OCI-LY7 (cell line): ENCODE measurements around the gene DGKQ. TPM values are rescaled to one million over a fixed set of nuclear protein-coding genes. Genes with fewer than 3 reads are reported as not detected.

Experiments used
- BruUV-seq: library from RNA; stranded (reverse); fragments of 400-500 nt; replicated peaks from 2 replicates; lab custom pipeline; 2021; lab: Mats Ljungman, UMichigan
- CTCF ChIA-PET: fragments of 300-600 bp; sonication (Branson Sonifier 250); formaldehyde crosslinking; loops from one replicate; lab custom pipeline; 2022; ENCODE audit warnings: antibody characterized with exemption; ENCODE audit not compliant: unreplicated experiment; lab: Charles Lee
- POLR2A ChIA-PET: fragments of 300-600 bp; sonication (Branson Sonifier 250); formaldehyde crosslinking; loops from one replicate; lab custom pipeline; 2022; ENCODE audit warnings: antibody characterized with exemption; lab: Charles Lee
- DNase-seq: peaks from one replicate; pipeline ENCODE4 v3.0.0-alpha.2; 2015; ENCODE audit warnings: low spot score
- H2AFZ ChIP-seq: fragments of 200-600 bp; sonication (generic), shearing (Covaris generic); 2 replicates; pipeline ENCODE4 v1.6.1; 2014; ENCODE audit warnings: mild to moderate bottlenecking, antibody characterized with exemption, low read length, moderate library complexity
- H3K27ac ChIP-seq: fragments of 200-600 bp; sonication (generic); 2 replicates; pipeline ENCODE4 v1.5.1; 2014; ENCODE audit warnings: mixed run types, low read depth, mild to moderate bottlenecking, moderate library complexity, low read length, inconsistent platforms; ENCODE audit not compliant: poor library complexity, severe bottlenecking
- H3K36me3 ChIP-seq: fragments of 200-600 bp; sonication (generic); 2 replicates; pipeline ENCODE4 v1.6.1; 2014; ENCODE audit warnings: mild to moderate bottlenecking, antibody characterized with exemption, low read length, moderate library complexity, mixed read lengths; ENCODE audit not compliant: insufficient read depth
- H3K4me1 ChIP-seq: fragments of 200-600 bp; sonication (generic); 2 replicates; pipeline ENCODE4 v1.5.1; 2014; ENCODE audit warnings: mild to moderate bottlenecking, low read length; ENCODE audit not compliant: insufficient read depth, poor library complexity, severe bottlenecking
- H3K4me2 ChIP-seq: fragments of 200-600 bp; sonication (generic); 2 replicates; pipeline ENCODE4 v1.6.1; 2014; ENCODE audit warnings: mild to moderate bottlenecking, low read length
- H3K4me3 ChIP-seq: fragments of 200-600 bp; sonication (generic); 2 replicates; pipeline ENCODE4 v1.5.1; 2014; ENCODE audit warnings: mild to moderate bottlenecking, low read depth, low read length; ENCODE audit not compliant: poor library complexity, severe bottlenecking
- H3K79me2 ChIP-seq: fragments of 200-600 bp; sonication (generic); 2 replicates; pipeline ENCODE4 v1.6.1; 2016; ENCODE audit warnings: low read depth, mild to moderate bottlenecking, low read length, moderate library complexity, mixed read lengths; ENCODE audit not compliant: insufficient read depth
- H3K9me2 ChIP-seq: fragments of 200-600 bp; sonication (generic); 2 replicates; pipeline ENCODE4 v1.6.1; 2016; ENCODE audit warnings: mild to moderate bottlenecking, low read length, mixed read lengths; ENCODE audit not compliant: insufficient read depth
- H3K9me3 ChIP-seq: fragments of 200-600 bp; sonication (generic); 2 replicates; pipeline ENCODE4 v1.6.1; 2014; ENCODE audit warnings: mild to moderate bottlenecking, mixed run types, low read length, mixed read lengths
- H4K20me1 ChIP-seq: fragments of 200-600 bp; sonication (generic); 2 replicates; pipeline ENCODE4 v1.6.1; 2014; ENCODE audit warnings: mild to moderate bottlenecking, antibody characterized with exemption, low read length, moderate library complexity, mixed read lengths; ENCODE audit not compliant: insufficient read depth
- EZH2phosphoT487 ChIP-seq: fragments of 200-600 bp; sonication (generic); IDR thresholded peaks from 2 replicates; pipeline ENCODE4 v1.6.1; 2018; ENCODE audit warnings: low read depth, borderline replicate concordance, mild to moderate bottlenecking, mixed run types, antibody characterized with exemption, low read length, moderate library complexity, mixed read lengths
- intact Hi-C: fragments of 100-400 bp; cut with micrococcal nuclease; formaldehyde crosslinking; loops from one replicate; pipeline ENCODE4 v1.10.0; 2022; ENCODE audit not compliant: unreplicated experiment
- total RNA-seq, 2 experiments: library from RNA; depleted of rRNA in 1 of 2; stranded (reverse); fragments of >200 nt in 1 of 2; shearing (Covaris generic) in 1 of 2; gene quantifications; 2 replicates each; pipeline ENCODE4 v1.2.3, GENCODE V29; 2014 to 2022
- TF ChIP-seq, protein P1 (sequence below): fragments of 200-600 bp; sonication (generic); conservative IDR thresholded peaks from 2 replicates; pipeline ENCODE4 v1.5.1; 2014; ENCODE audit warnings: mild to moderate bottlenecking, antibody characterized with exemption, low read length, moderate library complexity, mixed read lengths

DGKQ gene
- total RNA-seq, 2 experiments from 2014 or later = 11.3 to 15.2 TPM

DNA sequence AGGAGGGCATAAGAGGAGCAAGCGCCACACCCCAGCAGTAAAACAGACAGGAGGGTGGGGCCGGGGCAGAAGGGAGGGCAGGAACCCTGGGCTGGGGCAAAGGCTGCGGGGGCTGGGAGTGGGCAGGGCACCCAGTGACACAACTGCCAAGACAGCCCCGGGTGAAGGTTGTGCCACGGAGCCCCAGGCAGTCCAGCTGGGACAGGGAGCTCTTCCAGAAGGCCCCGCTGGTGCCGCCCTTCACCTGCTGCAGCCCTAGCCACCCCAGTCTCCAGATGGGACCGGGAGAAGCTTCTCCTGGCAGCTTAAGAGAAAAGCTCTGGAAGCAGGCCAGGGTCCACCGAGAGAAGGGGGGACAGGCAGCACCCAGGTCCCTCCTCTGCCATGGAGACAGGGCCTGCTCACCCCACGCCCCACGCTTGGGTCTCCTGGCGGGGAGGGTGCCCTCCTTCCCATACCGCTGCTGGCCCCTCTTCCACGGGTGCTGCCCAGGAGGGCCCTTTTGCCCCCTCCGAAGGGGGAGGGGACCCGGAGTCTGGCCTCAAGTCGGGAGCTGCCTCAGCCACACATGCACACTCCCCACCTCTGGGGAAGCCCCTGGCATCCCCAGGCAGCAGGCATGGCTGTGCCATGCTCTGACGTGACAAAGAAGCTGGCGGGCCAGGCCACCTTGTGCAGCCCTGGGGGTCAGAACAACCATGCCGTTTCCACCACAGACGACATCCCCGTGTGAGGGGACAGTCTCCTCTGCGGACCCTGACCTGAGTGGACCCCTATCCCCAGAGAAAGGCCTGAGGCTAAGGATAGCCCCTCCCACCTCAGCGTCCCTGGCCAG lies 1.5 kb downstream of the DGKQ start:
- H3K9me3 ChIP-seq = no peaks in the 10 kb centered on the region
- TF ChIP-seq, protein P1, sequence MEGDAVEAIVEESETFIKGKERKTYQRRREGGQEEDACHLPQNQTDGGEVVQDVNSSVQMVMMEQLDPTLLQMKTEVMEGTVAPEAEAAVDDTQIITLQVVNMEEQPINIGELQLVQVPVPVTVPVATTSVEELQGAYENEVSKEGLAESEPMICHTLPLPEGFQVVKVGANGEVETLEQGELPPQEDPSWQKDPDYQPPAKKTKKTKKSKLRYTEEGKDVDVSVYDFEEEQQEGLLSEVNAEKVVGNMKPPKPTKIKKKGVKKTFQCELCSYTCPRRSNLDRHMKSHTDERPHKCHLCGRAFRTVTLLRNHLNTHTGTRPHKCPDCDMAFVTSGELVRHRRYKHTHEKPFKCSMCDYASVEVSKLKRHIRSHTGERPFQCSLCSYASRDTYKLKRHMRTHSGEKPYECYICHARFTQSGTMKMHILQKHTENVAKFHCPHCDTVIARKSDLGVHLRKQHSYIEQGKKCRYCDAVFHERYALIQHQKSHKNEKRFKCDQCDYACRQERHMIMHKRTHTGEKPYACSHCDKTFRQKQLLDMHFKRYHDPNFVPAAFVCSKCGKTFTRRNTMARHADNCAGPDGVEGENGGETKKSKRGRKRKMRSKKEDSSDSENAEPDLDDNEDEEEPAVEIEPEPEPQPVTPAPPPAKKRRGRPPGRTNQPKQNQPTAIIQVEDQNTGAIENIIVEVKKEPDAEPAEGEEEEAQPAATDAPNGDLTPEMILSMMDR = no peak
- no peak for TF ChIP-seq EZH2phosphoT487
- peak overlapping the region; percentile 95 for H3K4me3 ChIP-seq
- no peak for DNase-seq
- H3K4me1 ChIP-seq = peaks cover 7% of the 10 kb centered on the region
- BruUV-seq = no TSS peak
- no peak overlapping the region for H3K27ac ChIP-seq
- POLR2A ChIA-PET = no interaction called here
- no peaks in the 10 kb centered on the region for H3K36me3 ChIP-seq
- no peaks in the 10 kb centered on the region for H3K9me2 ChIP-seq
- intact Hi-C loops = loop anchor here (5.0 kb wide), 1 partner anchor 35 kb away; no protein-coding TSS in a partner anchor
- no peaks in the 10 kb centered on the region for H3K79me2 ChIP-seq
- H3K4me2 ChIP-seq = peak overlapping the region; percentile 96
- no peaks in the 10 kb centered on the region for H4K20me1 ChIP-seq
- CTCF ChIA-PET = no interaction called here
- H2AFZ ChIP-seq = no peak overlapping the region

DNA sequence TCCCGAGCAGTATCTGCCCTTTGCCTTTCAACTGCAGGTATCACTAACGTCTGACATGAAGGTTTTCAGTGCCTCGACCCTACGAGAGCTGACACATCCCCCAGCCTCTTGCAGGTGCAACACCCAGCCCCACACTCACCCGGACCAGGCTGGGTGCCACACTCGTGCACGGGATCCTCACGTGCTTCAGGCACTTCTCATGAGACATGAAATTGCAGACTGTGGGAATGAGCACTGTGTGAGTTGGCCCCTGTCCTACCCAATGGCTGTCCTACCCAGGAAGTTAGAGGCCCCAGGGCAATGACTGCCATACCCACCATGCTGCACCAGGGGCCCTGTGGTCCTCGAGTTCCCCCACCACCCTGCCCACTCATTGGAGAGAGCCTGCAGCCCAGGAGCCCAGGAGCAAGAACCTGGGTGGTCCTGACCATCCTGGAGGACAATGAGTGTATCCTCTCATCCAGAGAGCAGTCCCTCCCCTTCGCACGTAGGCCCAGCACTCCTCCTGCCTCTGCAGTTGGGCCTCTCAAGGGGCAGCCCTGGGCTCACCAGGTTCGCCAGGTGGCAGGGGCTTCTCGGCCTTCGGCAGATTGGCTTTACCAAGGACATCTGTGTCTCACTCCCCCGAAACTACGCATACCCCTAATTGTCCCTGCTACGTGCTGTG lies 2.4 kb downstream of the DGKQ start:
- BruUV-seq = no TSS peak
- intact Hi-C loops = loop anchor here (5.0 kb wide), 1 partner anchor 34 kb away; no protein-coding TSS in a partner anchor

More for the DNA sequence above, 2.4 kb downstream of the DGKQ start:
- no peak overlapping the region for H2AFZ ChIP-seq
- H3K4me1 ChIP-seq = peaks cover 7% of the 10 kb centered on the region
- ChIA-PET POLR2A (interaction anchor here (0.5 kb wide), 1 partner anchor 693 kb away, joined by 3 read pairs; no protein-coding TSS in a partner anchor), CTCF (no interaction called here)
- no peak overlapping the region for H3K4me3 ChIP-seq
- H3K27ac ChIP-seq = no peak overlapping the region
- H3K4me2 ChIP-seq = no peak overlapping the region
- no peaks in the 10 kb centered on the region for H3K36me3 ChIP-seq
- H3K9me2 ChIP-seq = no peaks in the 10 kb centered on the region
- no peaks in the 10 kb centered on the region for H3K9me3 ChIP-seq
- TF ChIP-seq, protein P1 = no peak
- TF ChIP-seq EZH2phosphoT487 = no peak
- H3K79me2 ChIP-seq = no peaks in the 10 kb centered on the region
- no peaks in the 10 kb centered on the region for H4K20me1 ChIP-seq
- DNase-seq = no peak
